ENCODE results near the gene MCAM. TPM values are rescaled to one million over a fixed set of nuclear protein-coding genes. Genes with fewer than 3 reads are reported as not detected.

The MCAM gene
- total RNA-seq, 2 donors from 2014 or later: 25.6 to 54.0 TPM

DNA sequence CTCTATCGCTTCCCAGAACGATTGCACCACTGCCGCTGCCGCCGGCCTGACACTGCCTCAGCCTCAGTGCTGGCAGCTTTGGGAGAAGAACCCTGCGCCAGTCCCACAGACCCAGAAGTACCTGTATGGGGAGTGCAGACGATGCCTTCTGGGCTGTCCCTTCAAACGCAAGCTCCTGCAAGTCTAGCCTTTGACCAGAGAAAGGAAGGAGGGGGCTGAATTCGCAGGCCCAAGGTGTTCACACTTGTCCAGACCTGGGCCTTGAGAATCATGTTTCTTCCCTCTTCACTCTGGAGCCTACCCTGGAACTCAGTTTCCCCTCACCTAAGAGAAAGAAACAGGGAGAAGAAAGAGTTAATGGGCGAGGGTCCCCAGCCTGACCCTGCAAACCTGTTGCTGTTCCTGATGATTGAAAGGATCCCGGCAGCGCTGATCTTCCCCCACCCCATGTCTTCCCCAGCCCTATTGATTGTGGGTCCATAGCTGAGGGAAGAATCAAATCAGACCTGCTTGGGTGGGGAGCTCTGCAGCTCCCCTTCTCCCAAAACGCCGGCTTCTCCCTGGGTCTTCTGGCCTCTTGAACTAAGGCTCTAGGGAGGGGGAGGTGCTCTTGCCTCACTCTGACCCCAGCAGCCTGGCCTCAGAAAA lies 786 bp upstream of the MCAM start:
- no peaks in the 10 kb centered on the region for H3K9me3 ChIP-seq (ENCODE audit: control insufficient read depth, low read length, poor library complexity, severe bottlenecking)
- Mint-ChIP-seq H3K27me3 (peaks cover 20% of the 10 kb centered on the region), H3K27ac (peak overlapping the region; percentile 95), H3K4me1 (peaks cover 38% of the 10 kb centered on the region), H3K4me3 (peak overlapping the region; percentile 21), H3K36me3 (ENCODE audit: low read depth) (peaks cover 2% of the 10 kb centered on the region)
- no peak for DNase-seq
- ATAC-seq: no peak

GRCh38 chr11:119316016-119316728 lies 758 bp downstream of the MCAM start:
- Mint-ChIP-seq H3K4me1 (peaks cover 30% of the 10 kb centered on the region), H3K4me3 (peak overlapping the region; percentile 89), H3K27me3 (peaks cover 20% of the 10 kb centered on the region), H3K27ac (peak overlapping the region; percentile 24), H3K36me3 (ENCODE audit: low read depth) (peaks cover 2% of the 10 kb centered on the region)
- ATAC-seq (no peak), DNase-seq (no peak)
- no peaks in the 10 kb centered on the region for H3K9me3 ChIP-seq (ENCODE audit: control insufficient read depth, low read length, poor library complexity, severe bottlenecking)

DNA sequence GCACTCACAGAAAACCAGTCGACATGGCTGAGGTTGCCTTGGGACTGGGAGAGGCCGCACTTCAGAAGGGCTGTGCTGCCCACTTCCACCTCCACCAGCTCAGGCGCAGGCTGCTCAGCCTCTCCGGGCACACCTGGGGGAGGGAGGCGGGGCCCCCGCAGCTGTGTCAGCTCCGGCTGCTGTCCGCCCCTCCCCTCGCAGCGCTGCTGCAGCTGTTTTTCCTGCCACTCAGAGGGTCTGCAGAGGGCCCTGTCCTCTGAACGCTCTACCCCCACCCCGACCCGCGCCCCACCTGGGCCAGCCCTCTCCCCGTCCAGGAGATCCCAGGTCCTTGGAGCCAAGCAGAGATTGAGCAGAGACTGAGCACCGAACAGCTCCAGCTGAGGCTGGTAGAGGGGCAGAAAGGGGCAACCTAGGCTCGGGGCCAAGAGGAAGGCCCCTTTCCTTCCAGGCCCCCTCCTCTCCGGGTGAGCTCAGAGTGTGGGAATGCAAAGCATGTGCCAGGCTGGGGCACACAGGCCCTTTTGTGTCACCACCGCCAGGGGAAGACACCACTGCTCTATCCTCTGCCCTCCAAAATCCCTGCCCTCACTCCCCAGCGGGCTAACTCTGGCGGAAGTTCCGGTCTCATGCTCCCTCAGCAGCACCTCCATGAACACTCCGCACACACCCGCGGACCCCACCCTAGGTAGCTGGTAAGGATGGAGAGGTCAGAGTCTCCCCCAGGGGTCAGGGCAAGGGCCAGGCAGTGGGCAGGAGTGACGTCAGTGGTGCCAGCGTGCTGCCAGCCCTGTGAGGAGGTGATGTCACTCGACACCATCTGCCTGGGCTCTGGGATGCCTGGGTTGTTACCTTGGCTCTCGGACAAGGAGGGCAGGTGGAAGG lies 1.6 kb downstream of the MCAM start:
- Mint-ChIP-seq H3K27me3 (peaks cover 20% of the 10 kb centered on the region), H3K36me3 (ENCODE audit: low read depth) (peaks cover 2% of the 10 kb centered on the region), H3K4me1 (peaks cover 30% of the 10 kb centered on the region), H3K27ac (peak overlapping the region; percentile 24), H3K4me3 (peak overlapping the region; percentile 89)
- no peaks in the 10 kb centered on the region for H3K9me3 ChIP-seq (ENCODE audit: control insufficient read depth, low read length, poor library complexity, severe bottlenecking)
- DNase-seq (peak in 2 of 3 donors; percentile 39 to 47), ATAC-seq (peak; percentile 65)

- Mint-ChIP-seq H3K4me3 (peak overlapping the region; percentile 89), H3K27me3 (peaks cover 17% of the 10 kb centered on the region), H3K4me1 (peaks cover 28% of the 10 kb centered on the region), H3K27ac (no peak overlapping the region), H3K36me3 (ENCODE audit: low read depth) (peaks cover under 1% of the 10 kb centered on the region)
- H3K9me3 ChIP-seq (ENCODE audit: control insufficient read depth, low read length, poor library complexity, severe bottlenecking): no peaks in the 10 kb centered on the region
- ATAC-seq: no peak
- no peak for DNase-seq
Observed at GRCh38 chr11:119314726-119315125, 2.2 kb downstream of the MCAM start.

- Mint-ChIP-seq H3K4me3 (no peak overlapping the region), H3K36me3 (ENCODE audit: low read depth) (no peaks in the 10 kb centered on the region), H3K27me3 (peaks cover 11% of the 10 kb centered on the region), H3K4me1 (peaks cover 24% of the 10 kb centered on the region), H3K27ac (no peak overlapping the region)
- no peak for DNase-seq
- no peak for ATAC-seq
- H3K9me3 ChIP-seq (ENCODE audit: control insufficient read depth, low read length, poor library complexity, severe bottlenecking): no peaks in the 10 kb centered on the region
Observed at GRCh38 chr11:119310682-119311052, 6.3 kb downstream of the MCAM start.

DNA sequence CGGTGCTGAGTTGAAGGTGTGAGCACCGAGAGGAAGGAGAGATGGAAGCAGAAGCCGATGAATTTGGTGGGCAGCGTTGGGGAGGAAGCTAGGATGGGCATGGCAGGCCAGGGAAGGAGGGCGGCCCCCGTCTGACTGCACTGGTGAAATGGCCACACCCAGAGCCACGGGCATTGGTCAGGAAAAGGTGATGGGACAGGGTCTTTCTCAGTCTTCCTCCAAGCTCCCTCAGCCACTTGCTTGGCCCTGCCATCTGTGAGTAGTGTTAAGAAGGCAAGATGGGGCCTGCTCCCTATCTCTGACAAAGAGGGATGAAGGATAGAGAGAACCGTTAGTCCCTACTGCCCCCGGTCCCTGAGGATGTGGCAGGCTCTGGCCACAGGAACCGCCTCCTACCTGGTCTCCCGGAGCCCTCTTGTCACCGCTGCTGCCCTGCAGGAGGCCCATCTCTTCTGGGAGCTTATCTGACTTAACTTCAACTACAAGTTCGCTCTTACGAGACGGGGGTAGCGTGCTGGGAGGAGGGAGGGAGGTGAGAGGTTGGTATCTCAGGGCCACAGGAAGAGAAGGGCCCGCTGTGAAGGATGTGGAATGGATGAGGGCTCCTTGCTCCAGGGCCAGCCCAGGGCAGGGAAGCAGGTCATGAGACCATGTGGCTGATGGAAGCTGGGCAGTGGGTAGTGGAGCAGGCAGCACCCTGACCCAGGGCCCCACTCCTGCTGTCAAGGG lies 6.8 kb downstream of the MCAM start:
- DNase-seq: no peak
- no peak overlapping the region for H3K27ac Mint-ChIP-seq
- H3K4me1 Mint-ChIP-seq: peaks cover 23% of the 10 kb centered on the region
- no peaks in the 10 kb centered on the region for H3K9me3 ChIP-seq (ENCODE audit: control insufficient read depth, low read length, poor library complexity, severe bottlenecking)
- peaks cover 10% of the 10 kb centered on the region for H3K27me3 Mint-ChIP-seq
- H3K36me3 Mint-ChIP-seq (ENCODE audit: low read depth): peaks cover 1% of the 10 kb centered on the region
- ATAC-seq: no peak
- no peak overlapping the region for H3K4me3 Mint-ChIP-seq

GRCh38 chr11:119309411-119309810 lies 7.5 kb downstream of the MCAM start:
- H3K4me3 Mint-ChIP-seq: no peak overlapping the region
- peaks cover 2% of the 10 kb centered on the region for H3K27me3 Mint-ChIP-seq
- peaks cover 2% of the 10 kb centered on the region for H3K36me3 Mint-ChIP-seq (ENCODE audit: low read depth)
- H3K27ac Mint-ChIP-seq: no peak overlapping the region
- no peak for ATAC-seq
- no peak for DNase-seq
- H3K4me1 Mint-ChIP-seq: peaks cover 21% of the 10 kb centered on the region
- H3K9me3 ChIP-seq (ENCODE audit: control insufficient read depth, low read length, poor library complexity, severe bottlenecking): no peaks in the 10 kb centered on the region

DNA sequence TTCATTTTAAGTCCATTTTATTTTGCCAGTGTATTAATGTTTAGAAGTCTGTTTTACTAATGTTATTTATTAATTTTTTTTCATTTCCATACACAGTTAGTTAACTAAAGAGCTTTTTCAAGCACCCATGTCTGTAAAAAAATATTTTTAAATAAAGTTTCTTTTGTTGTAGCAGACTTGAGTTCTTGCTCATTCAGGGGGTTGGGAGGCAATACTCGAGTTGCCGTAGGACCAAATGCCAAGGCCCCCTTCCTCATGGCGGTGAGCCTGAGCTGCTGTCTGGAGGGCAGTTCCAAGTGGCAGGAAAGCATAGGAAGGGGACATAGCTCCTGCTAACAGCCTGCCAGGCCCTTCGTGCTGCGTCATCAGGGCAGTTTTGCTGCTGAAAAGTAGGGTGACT lies 9.0 kb downstream of the MCAM start:
- H3K27ac Mint-ChIP-seq: no peak overlapping the region
- H3K27me3 Mint-ChIP-seq: no peaks in the 10 kb centered on the region
- no peak overlapping the region for H3K4me3 Mint-ChIP-seq
- H3K4me1 Mint-ChIP-seq: peaks cover 20% of the 10 kb centered on the region
- peaks cover 2% of the 10 kb centered on the region for H3K36me3 Mint-ChIP-seq (ENCODE audit: low read depth)
- H3K9me3 ChIP-seq (ENCODE audit: control insufficient read depth, low read length, poor library complexity, severe bottlenecking): no peaks in the 10 kb centered on the region
- ATAC-seq: no peak
- no peak for DNase-seq

- Mint-ChIP-seq H3K36me3 (ENCODE audit: low read depth) (peaks cover 2% of the 10 kb centered on the region), H3K4me3 (no peak overlapping the region), H3K27ac (peak overlapping the region; percentile 24), H3K4me1 (peaks cover 20% of the 10 kb centered on the region), H3K27me3 (no peaks in the 10 kb centered on the region)
- no peak for DNase-seq
- H3K9me3 ChIP-seq (ENCODE audit: control insufficient read depth, low read length, poor library complexity, severe bottlenecking): no peaks in the 10 kb centered on the region
- no peak for ATAC-seq
Observed at GRCh38 chr11:119307219-119307618, 9.7 kb downstream of the MCAM start.

GRCh38 chr11:119306373-119306890 lies 10.5 kb downstream of the MCAM start:
- H3K4me3 Mint-ChIP-seq: no peak overlapping the region
- H3K36me3 Mint-ChIP-seq (ENCODE audit: low read depth): peaks cover 2% of the 10 kb centered on the region
- H3K9me3 ChIP-seq (ENCODE audit: control insufficient read depth, low read length, poor library complexity, severe bottlenecking): no peaks in the 10 kb centered on the region
- ATAC-seq: peak; percentile 94
- H3K4me1 Mint-ChIP-seq: peaks cover 20% of the 10 kb centered on the region
- H3K27ac Mint-ChIP-seq: peak overlapping the region; percentile 24
- no peaks in the 10 kb centered on the region for H3K27me3 Mint-ChIP-seq
- no peak for DNase-seq

- H3K4me3 Mint-ChIP-seq: no peak overlapping the region
- peak overlapping the region; percentile 71 for H3K27ac Mint-ChIP-seq
- DNase-seq (no peak), ATAC-seq (no peak)
- no peaks in the 10 kb centered on the region for H3K27me3 Mint-ChIP-seq
- H3K36me3 Mint-ChIP-seq (ENCODE audit: low read depth): peaks cover 4% of the 10 kb centered on the region
- peaks cover 20% of the 10 kb centered on the region for H3K4me1 Mint-ChIP-seq
- H3K9me3 ChIP-seq (ENCODE audit: control insufficient read depth, low read length, poor library complexity, severe bottlenecking): no peaks in the 10 kb centered on the region
Observed at GRCh38 chr11:119305556-119306372, 11.2 kb downstream of the MCAM start.

DNA sequence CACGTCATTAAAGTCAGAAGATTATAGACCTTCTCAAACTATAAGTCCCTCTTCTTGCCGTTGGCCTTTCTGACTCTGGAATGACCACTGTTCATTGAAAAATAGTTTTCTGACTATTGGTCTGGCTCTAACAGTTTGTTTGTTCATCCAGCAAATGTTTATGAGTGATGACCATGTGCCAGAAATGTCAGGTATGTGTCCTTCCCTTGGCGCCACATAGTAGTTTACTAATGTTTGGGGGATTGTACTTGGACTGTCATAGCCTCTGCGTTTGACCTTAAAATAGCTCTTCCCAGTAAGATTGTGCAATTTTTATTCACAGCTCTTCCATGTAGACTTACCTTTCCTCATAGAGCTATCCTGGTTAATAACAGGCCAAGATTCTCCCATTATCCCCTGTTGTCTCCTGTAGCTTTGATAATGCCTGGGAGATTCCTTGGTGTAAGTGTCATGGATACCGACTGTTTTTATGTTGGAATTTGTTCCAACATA lies 13.7 kb downstream of the MCAM start:
- Mint-ChIP-seq H3K27me3 (no peaks in the 10 kb centered on the region), H3K27ac (no peak overlapping the region), H3K36me3 (ENCODE audit: low read depth) (peaks cover 4% of the 10 kb centered on the region), H3K4me3 (no peak overlapping the region), H3K4me1 (peaks cover 19% of the 10 kb centered on the region)
- ATAC-seq: no peak
- no peak for DNase-seq
- no peaks in the 10 kb centered on the region for H3K9me3 ChIP-seq (ENCODE audit: control insufficient read depth, low read length, poor library complexity, severe bottlenecking)
